Nephron progenitor cell (in vitro differentiated cells): ENCODE measurements around the gene ARHGAP24.
"Not testable (repeated sequence)": the region's sequence is repeated elsewhere in the genome, so short reads cannot be mapped to it uniquely, and the experiment has no call there.

Source experiments
- DNase-seq: peaks from one replicate; pipeline ENCODE4 v3.0.0; 2021
- H3K27ac Mint-ChIP-seq: 2 replicates; pipeline ENCODE4 v1.8.0; 2021; ENCODE audit warnings: mild to moderate bottlenecking, moderate library complexity, mixed read lengths
- H3K27me3 Mint-ChIP-seq: 2 replicates; pipeline ENCODE4 v1.8.0; 2021; ENCODE audit warnings: mild to moderate bottlenecking, low read depth, mixed read lengths; ENCODE audit not compliant: poor library complexity
- H3K36me3 Mint-ChIP-seq: 2 replicates; pipeline ENCODE4 v1.8.0; 2021; ENCODE audit warnings: low read depth, mixed read lengths
- H3K4me1 Mint-ChIP-seq: 2 replicates; pipeline ENCODE4 v1.8.0; 2021; ENCODE audit warnings: mixed read lengths
- H3K4me3 Mint-ChIP-seq: 2 replicates; pipeline ENCODE4 v1.8.0; 2021; ENCODE audit warnings: mild to moderate bottlenecking, moderate library complexity, mixed read lengths
- H3K9me3 Mint-ChIP-seq: 2 replicates; pipeline ENCODE4 v1.8.0; 2021; ENCODE audit warnings: mild to moderate bottlenecking, moderate library complexity, mixed read lengths
- CTCF ChIP-seq: fragments of 200-600 bp; sonication (generic); IDR thresholded peaks from 2 replicates; pipeline ENCODE4 v1.5.0; 2021; ENCODE audit warnings: antibody characterized with exemption

Gene ARHGAP24

GRCh38 chr4:85510632-85510984 lies 35.7 kb downstream of the ARHGAP24 start:
- Mint-ChIP-seq H3K36me3 (no peaks in the 10 kb centered on the region), H3K4me3 (no peak overlapping the region), H3K27ac (peak overlapping the region; percentile 91), H3K9me3 (peaks cover 4% of the 10 kb centered on the region), H3K4me1 (no peaks in the 10 kb centered on the region), H3K27me3 (no peaks in the 10 kb centered on the region)
- DNase-seq = no peak
- no peak for TF ChIP-seq CTCF

- no peak overlapping the region for H3K27ac Mint-ChIP-seq
- no peaks in the 10 kb centered on the region for H3K27me3 Mint-ChIP-seq
- no peak for DNase-seq
- no peaks in the 10 kb centered on the region for H3K36me3 Mint-ChIP-seq
- TF ChIP-seq CTCF = no peak
- no peak overlapping the region for H3K4me3 Mint-ChIP-seq
- H3K4me1 Mint-ChIP-seq = no peaks in the 10 kb centered on the region
- no peaks in the 10 kb centered on the region for H3K9me3 Mint-ChIP-seq
Observed at GRCh38 chr4:85512446-85513205, 37.7 kb downstream of the ARHGAP24 start.

- Mint-ChIP-seq H3K36me3 (no peaks in the 10 kb centered on the region), H3K4me1 (no peaks in the 10 kb centered on the region), H3K27me3 (no peaks in the 10 kb centered on the region), H3K4me3 (no peak overlapping the region), H3K27ac (no peak overlapping the region), H3K9me3 (no peaks in the 10 kb centered on the region)
- no peak for TF ChIP-seq CTCF
- no peak for DNase-seq
Observed at GRCh38 chr4:85514117-85514516, 39.2 kb downstream of the ARHGAP24 start.

- Mint-ChIP-seq H3K36me3 (no peaks in the 10 kb centered on the region), H3K27me3 (no peaks in the 10 kb centered on the region), H3K4me1 (no peaks in the 10 kb centered on the region), H3K9me3 (no peaks in the 10 kb centered on the region), H3K27ac (no peak overlapping the region), H3K4me3 (no peak overlapping the region)
- no peak for DNase-seq
- no peak for TF ChIP-seq CTCF
Observed at GRCh38 chr4:85514783-85515182, 39.8 kb downstream of the ARHGAP24 start.

GRCh38 chr4:85515701-85516100 lies 40.8 kb downstream of the ARHGAP24 start:
- H3K27me3 Mint-ChIP-seq = no peaks in the 10 kb centered on the region
- no peak overlapping the region for H3K4me3 Mint-ChIP-seq
- H3K36me3 Mint-ChIP-seq = no peaks in the 10 kb centered on the region
- no peaks in the 10 kb centered on the region for H3K9me3 Mint-ChIP-seq
- no peak for TF ChIP-seq CTCF
- H3K4me1 Mint-ChIP-seq = no peaks in the 10 kb centered on the region
- H3K27ac Mint-ChIP-seq = no peak overlapping the region
- no peak for DNase-seq

- not testable (repeated sequence) for DNase-seq, H3K36me3 Mint-ChIP-seq, H3K27ac Mint-ChIP-seq, H3K9me3 Mint-ChIP-seq, H3K4me1 Mint-ChIP-seq, H3K4me3 Mint-ChIP-seq, H3K27me3 Mint-ChIP-seq
Observed at GRCh38 chr4:85518526-85518925, 43.6 kb downstream of the ARHGAP24 start.
